Measurements from ENCODE around the gene NUDT17.

Gene NUDT17

GRCh38 chr1:145891143-145891542, 45.7 kb downstream of the NUDT17 start:
- no peak for DNase-seq (ENCODE audit: low read depth)
- no peak overlapping the region for H3K4me3 ChIP-seq (ENCODE audit: low read depth, low read length)
- no peak for TF ChIP-seq CTCF (IDR thresholded peaks at IDR 0.05; ENCODE audit: insufficient read depth, low read depth, low read length, missing control alignments)

GRCh38 chr1:145891587-145892485, 46.4 kb downstream of the NUDT17 start:
- TF ChIP-seq CTCF (IDR thresholded peaks at IDR 0.05; ENCODE audit: insufficient read depth, low read depth, low read length, missing control alignments), result peak; percentile 87
- no peak overlapping the region for H3K4me3 ChIP-seq (ENCODE audit: low read depth, low read length)
- DNase-seq (ENCODE audit: low read depth), result peak; percentile 58

- H3K4me3 ChIP-seq (ENCODE audit: low read depth, low read length), result no peak overlapping the region
- no peak for TF ChIP-seq CTCF (IDR thresholded peaks at IDR 0.05; ENCODE audit: insufficient read depth, low read depth, low read length, missing control alignments)
- no peak for DNase-seq (ENCODE audit: low read depth)
These were observed 47.2 kb downstream of the NUDT17 start for GRCh38 chr1:145892486-145893087.

- no peak for DNase-seq (ENCODE audit: low read depth)
- H3K4me3 ChIP-seq (ENCODE audit: low read depth, low read length), result no peak overlapping the region
- no peak for TF ChIP-seq CTCF (IDR thresholded peaks at IDR 0.05; ENCODE audit: insufficient read depth, low read depth, low read length, missing control alignments)
These were observed 48.1 kb downstream of the NUDT17 start for GRCh38 chr1:145893306-145894055.

- no peak overlapping the region for H3K4me3 ChIP-seq (ENCODE audit: low read depth, low read length)
- TF ChIP-seq CTCF (IDR thresholded peaks at IDR 0.05; ENCODE audit: insufficient read depth, low read depth, low read length, missing control alignments), result no peak
- no peak for DNase-seq (ENCODE audit: low read depth)
These were observed 50.0 kb downstream of the NUDT17 start for GRCh38 chr1:145895471-145895870.

GRCh38 chr1:145897969-145898368, 52.5 kb downstream of the NUDT17 start:
- no peak for TF ChIP-seq CTCF (IDR thresholded peaks at IDR 0.05; ENCODE audit: insufficient read depth, low read depth, low read length, missing control alignments)
- no peak overlapping the region for H3K4me3 ChIP-seq (ENCODE audit: low read depth, low read length)
- DNase-seq (ENCODE audit: low read depth), result no peak

Data from GM12865 (cell line).